Kidney epithelial cell (primary cell): ENCODE measurements around the gene MAEA. TPM values are rescaled to one million over a fixed set of nuclear protein-coding genes. Genes with fewer than 3 reads are reported as not detected.

Source experiments
- DNase-seq: peaks from one replicate; pipeline ENCODE4 v3.0.0-alpha.2; 2010; ENCODE audit warnings: low read depth
- H3K27me3 ChIP-seq: 2 replicates; pipeline ENCODE4 v1.6.0; 2011; ENCODE audit warnings: low read length; ENCODE audit not compliant: control insufficient read depth, insufficient read depth
- H3K36me3 ChIP-seq: 2 replicates; pipeline ENCODE4 v1.5.1; 2011; ENCODE audit warnings: low read length; ENCODE audit not compliant: control insufficient read depth, insufficient read depth
- H3K4me3 ChIP-seq: 2 replicates; pipeline ENCODE4 v1.5.1; 2011; ENCODE audit warnings: low read depth, mild to moderate bottlenecking, control low read depth, low read length
- CTCF ChIP-seq: IDR thresholded peaks from 2 replicates; pipeline ENCODE4 v1.5.1; 2011; ENCODE audit warnings: mild to moderate bottlenecking, moderate library complexity, low read length, control low read depth, inconsistent platforms; ENCODE audit not compliant: insufficient read depth, poor library complexity, severe bottlenecking
- total RNA-seq: library from RNA; depleted of rRNA; stranded (reverse); fragments of >200 nt; gene quantifications from 2 replicates; pipeline ENCODE4 v1.2.3, GENCODE V29; 2015

The MAEA gene
- total RNA-seq, 1 donor from 2014 or later, result 79.1 TPM

GRCh38 chr4:1339489-1339888 lies 49.8 kb downstream of the MAEA start:
- H3K36me3 ChIP-seq, result peaks cover 4% of the 10 kb centered on the region
- DNase-seq, result no peak
- TF ChIP-seq CTCF, result no peak
- H3K4me3 ChIP-seq, result no peak overlapping the region
- H3K27me3 ChIP-seq, result no peaks in the 10 kb centered on the region

GRCh38 chr4:1340181-1340747 lies 50.6 kb downstream of the MAEA start:
- no peak for TF ChIP-seq CTCF
- DNase-seq, result no peak
- H3K4me3 ChIP-seq, result no peak overlapping the region
- no peaks in the 10 kb centered on the region for H3K27me3 ChIP-seq
- peaks cover 2% of the 10 kb centered on the region for H3K36me3 ChIP-seq

- Histone ChIP-seq H3K4me3 (no peak overlapping the region), H3K36me3 (peaks cover 2% of the 10 kb centered on the region), H3K27me3 (no peaks in the 10 kb centered on the region)
- DNase-seq, result no peak
- TF ChIP-seq CTCF, result no peak
Measured at GRCh38 chr4:1340861-1341260, 51.2 kb downstream of the MAEA start.

- peaks cover 2% of the 10 kb centered on the region for H3K36me3 ChIP-seq
- TF ChIP-seq CTCF, result no peak
Measured at GRCh38 chr4:1342003-1342402, 52.3 kb downstream of the MAEA start.

GRCh38 chr4:1344696-1345095 lies 55.0 kb downstream of the MAEA start:
- no peak for TF ChIP-seq CTCF
- Histone ChIP-seq H3K36me3 (no peaks in the 10 kb centered on the region), H3K4me3 (no peak overlapping the region), H3K27me3 (no peaks in the 10 kb centered on the region)
- DNase-seq, result no peak

More at GRCh38 chr4:1342003-1342402, 52.3 kb downstream of the MAEA start:
- no peak for DNase-seq
- Histone ChIP-seq H3K27me3 (no peaks in the 10 kb centered on the region), H3K4me3 (no peak overlapping the region)
